Progenitor cell of endocrine pancreas (in vitro differentiated cells): ENCODE measurements around the gene ZNF792. TPM values are rescaled to one million over a fixed set of nuclear protein-coding genes. Genes with fewer than 3 reads are reported as not detected.

Experiments
- DNase-seq: peaks from one replicate; pipeline ENCODE4 v3.0.0; 2021; ENCODE audit warnings: low spot score; ENCODE audit not compliant: unreplicated experiment
- H3K27ac Mint-ChIP-seq: 2 replicates; pipeline ENCODE4 v1.8.0; 2021; ENCODE audit warnings: mild to moderate bottlenecking, moderate library complexity, mixed read lengths
- H3K27me3 Mint-ChIP-seq: 2 replicates; pipeline ENCODE4 v1.8.0; 2021; ENCODE audit warnings: mixed read lengths
- H3K36me3 Mint-ChIP-seq: 2 replicates; pipeline ENCODE4 v1.8.0; 2022; ENCODE audit warnings: mixed read lengths; ENCODE audit not compliant: insufficient read depth
- H3K4me1 Mint-ChIP-seq: 2 replicates; pipeline ENCODE4 v1.8.0; 2021; ENCODE audit warnings: low read depth, mixed read lengths
- H3K4me3 Mint-ChIP-seq: 2 replicates; pipeline ENCODE4 v1.8.0; 2021; ENCODE audit warnings: low read depth, mild to moderate bottlenecking, moderate library complexity, mixed read lengths
- H3K9me3 Mint-ChIP-seq: 2 replicates; pipeline ENCODE4 v1.8.0; 2021; ENCODE audit warnings: low read depth, mixed read lengths
- CTCF ChIP-seq: fragments of 200-600 bp; sonication (generic); IDR thresholded peaks from one replicate; pipeline ENCODE4 v1.5.0; 2021; ENCODE audit warnings: antibody characterized with exemption, mild to moderate bottlenecking; ENCODE audit not compliant: unreplicated experiment
- total RNA-seq: library from RNA; stranded (reverse); gene quantifications from 2 replicates; pipeline ENCODE4 v1.2.1, GENCODE V29; 2021

The ZNF792 gene
- total RNA-seq, 1 donor from 2014 or later = 14.4 TPM

DNA sequence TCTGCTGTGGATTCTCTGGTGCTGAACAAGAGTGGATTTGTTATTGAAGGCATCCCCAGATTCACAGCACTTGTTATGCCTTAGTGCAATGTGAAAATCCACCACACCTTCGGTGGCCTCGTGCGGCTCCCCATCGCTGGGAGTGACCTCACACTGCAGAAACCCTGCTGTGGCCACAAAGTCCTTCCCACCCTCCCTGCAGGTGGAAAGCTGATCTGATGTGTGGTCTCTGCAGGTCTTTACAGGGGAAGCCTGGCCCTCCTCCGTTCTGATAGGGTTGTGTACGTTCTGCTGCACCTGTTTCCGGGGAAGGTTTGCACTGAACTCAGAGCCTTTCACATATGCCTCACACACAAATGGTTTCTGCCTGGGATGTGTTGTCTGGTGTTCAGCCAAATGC is 5.0 kb downstream of the ZNF792 start:
- H3K9me3 Mint-ChIP-seq = peaks cover 53% of the 10 kb centered on the region
- H3K27me3 Mint-ChIP-seq = no peaks in the 10 kb centered on the region
- no peak for DNase-seq
- H3K36me3 Mint-ChIP-seq = peaks cover 81% of the 10 kb centered on the region
- peak overlapping the region; percentile 82 for H3K27ac Mint-ChIP-seq
- peaks cover 16% of the 10 kb centered on the region for H3K4me1 Mint-ChIP-seq
- peak overlapping the region; percentile 5 for H3K4me3 Mint-ChIP-seq
- TF ChIP-seq CTCF = no peak

- H3K27ac Mint-ChIP-seq = peak overlapping the region; percentile 82
- peaks cover 14% of the 10 kb centered on the region for H3K4me1 Mint-ChIP-seq
- H3K4me3 Mint-ChIP-seq = no peak overlapping the region
- H3K27me3 Mint-ChIP-seq = no peaks in the 10 kb centered on the region
- DNase-seq = no peak
- H3K9me3 Mint-ChIP-seq = peaks cover 62% of the 10 kb centered on the region
- TF ChIP-seq CTCF = no peak
- H3K36me3 Mint-ChIP-seq = peaks cover 90% of the 10 kb centered on the region
Observed at GRCh38 chr19:34957830-34958751, 5.9 kb downstream of the ZNF792 start.

GRCh38 chr19:34953092-34953491 is 10.9 kb downstream of the ZNF792 start:
- no peak for TF ChIP-seq CTCF
- Mint-ChIP-seq H3K36me3 (peaks cover 86% of the 10 kb centered on the region), H3K27ac (no peak overlapping the region)

DNA sequence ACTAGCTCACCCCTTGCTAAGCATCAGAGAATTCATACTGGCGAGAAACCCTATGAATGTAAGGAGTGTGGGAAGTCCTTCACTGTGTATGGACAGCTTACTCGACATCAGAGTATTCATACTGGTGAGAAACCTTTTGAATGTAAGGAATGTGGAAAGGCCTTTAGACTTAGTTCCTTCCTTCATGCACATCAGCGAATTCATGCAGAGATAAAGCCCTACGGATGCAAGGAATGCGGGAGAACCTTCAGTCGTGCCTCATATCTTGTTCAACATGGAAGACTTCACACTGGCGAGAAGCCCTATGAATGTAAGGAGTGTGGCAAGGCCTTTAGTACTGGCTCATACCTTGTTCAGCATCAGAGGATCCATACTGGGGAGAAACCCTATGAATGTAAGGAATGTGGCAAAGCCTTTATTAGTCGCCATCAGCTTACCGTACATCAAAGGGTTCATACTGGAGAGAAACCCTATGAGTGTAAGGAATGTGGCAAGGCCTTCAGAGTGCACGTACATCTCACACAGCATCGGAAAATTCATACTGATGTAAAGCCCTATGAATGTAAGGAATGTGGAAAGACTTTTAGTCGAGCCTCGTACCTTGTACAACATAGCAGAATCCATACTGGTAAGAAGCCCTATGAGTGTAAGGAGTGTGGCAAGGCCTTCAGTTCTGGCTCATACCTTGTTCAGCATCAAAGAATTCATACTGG is 20.0 kb downstream of the ZNF792 start:
- Mint-ChIP-seq H3K9me3 (peaks cover 48% of the 10 kb centered on the region), H3K27ac (no peak overlapping the region), H3K4me3 (no peak overlapping the region), H3K27me3 (no peaks in the 10 kb centered on the region), H3K36me3 (peaks cover 69% of the 10 kb centered on the region), H3K4me1 (no peaks in the 10 kb centered on the region)
- TF ChIP-seq CTCF = no peak
- no peak for DNase-seq

More at GRCh38 chr19:34953092-34953491, 10.9 kb downstream of the ZNF792 start:
- Mint-ChIP-seq H3K27me3 (no peaks in the 10 kb centered on the region), H3K9me3 (peaks cover 64% of the 10 kb centered on the region), H3K4me3 (no peak overlapping the region), H3K4me1 (no peaks in the 10 kb centered on the region)
- DNase-seq = no peak

DNA sequence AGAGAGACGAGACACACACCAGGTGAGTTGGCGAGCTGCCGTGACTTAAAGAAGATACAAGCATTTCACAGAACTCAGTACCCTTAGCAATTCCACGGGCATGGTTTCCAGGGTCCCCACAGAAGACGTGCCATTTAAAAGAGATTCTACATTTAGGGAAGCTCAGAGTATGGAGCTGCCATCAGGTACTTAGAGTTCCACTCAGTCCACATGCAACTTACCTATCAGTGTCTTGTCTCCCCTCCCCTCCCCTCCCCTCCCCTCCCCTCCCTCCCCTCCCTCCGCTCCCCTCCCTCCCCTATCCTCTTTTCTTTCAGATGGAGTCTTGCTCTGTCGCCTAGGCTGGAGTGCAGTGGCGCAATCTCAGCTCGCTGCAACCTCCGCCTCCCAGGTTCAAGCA is 25.1 kb downstream of the ZNF792 start:
- no peak for TF ChIP-seq CTCF
- no peak for DNase-seq
- Mint-ChIP-seq H3K4me1 (no peaks in the 10 kb centered on the region), H3K36me3 (peaks cover 59% of the 10 kb centered on the region), H3K27me3 (no peaks in the 10 kb centered on the region), H3K9me3 (peaks cover 25% of the 10 kb centered on the region), H3K4me3 (no peak overlapping the region), H3K27ac (no peak overlapping the region)
